GM23338 (cell line): Measurements from ENCODE around the gene KRIT1. TPM values are rescaled to one million over a fixed set of nuclear protein-coding genes. Genes with fewer than 3 reads are reported as not detected.

ENCODE experiments used
- ATAC-seq: fragments of 200-7000 bp; cut with Tn5 transposase; 3 replicates; pipeline ENCODE4 v1.9.1; 2020
- DNase-seq: peaks from one replicate; pipeline ENCODE4 v3.0.0-alpha.2; 2015; ENCODE audit warnings: low spot score
- H2AFZ ChIP-seq: fragments of 200-600 bp; sonication (generic); 2 replicates; pipeline ENCODE4 v1.8.0; 2016; ENCODE audit warnings: antibody characterized with exemption, mild to moderate bottlenecking, moderate library complexity
- H3F3A ChIP-seq: fragments of 200-600 bp; sonication (generic); replicated peaks from 2 replicates; pipeline ENCODE4 v1.8.0; 2017; ENCODE audit warnings: antibody characterized with exemption, mixed run types, low read depth
- H3K27ac ChIP-seq: fragments of 200-600 bp; sonication (generic); 2 replicates; pipeline ENCODE4 v1.6.1; 2016; ENCODE audit warnings: low read depth
- H3K27me3 ChIP-seq: fragments of 200-600 bp; sonication (generic); 2 replicates; pipeline ENCODE4 v1.8.0; 2016; ENCODE audit warnings: mild to moderate bottlenecking, mixed run types, moderate library complexity; ENCODE audit not compliant: insufficient read depth
- H3K36me3 ChIP-seq: fragments of 200-600 bp; sonication (generic); 2 replicates; pipeline ENCODE4 v1.8.0; 2016; ENCODE audit warnings: mild to moderate bottlenecking; ENCODE audit not compliant: insufficient read depth
- H3K4me1 ChIP-seq: fragments of 200-600 bp; sonication (generic); 2 replicates; pipeline ENCODE4 v1.8.0; 2016; ENCODE audit warnings: mild to moderate bottlenecking, moderate library complexity; ENCODE audit not compliant: insufficient read depth
- H3K4me2 ChIP-seq: fragments of 200-600 bp; sonication (generic); 2 replicates; pipeline ENCODE4 v1.7.1; 2017; ENCODE audit warnings: mixed run types
- H3K4me3 ChIP-seq: fragments of 200-600 bp; sonication (generic); 2 replicates; pipeline ENCODE4 v1.6.1; 2016; ENCODE audit warnings: mixed run types
- H3K79me2 ChIP-seq: fragments of 200-600 bp; sonication (generic); replicated peaks from 2 replicates; pipeline ENCODE4 v1.8.0; 2017; ENCODE audit warnings: mild to moderate bottlenecking; ENCODE audit not compliant: insufficient read depth
- H3K9me2 ChIP-seq: fragments of 200-600 bp; sonication (generic); 2 replicates; pipeline ENCODE4 v1.8.0; 2017; ENCODE audit not compliant: insufficient read depth
- H4K20me1 ChIP-seq: fragments of 200-600 bp; sonication (generic); replicated peaks from 2 replicates; pipeline ENCODE4 v1.8.0; 2017; ENCODE audit warnings: mild to moderate bottlenecking; ENCODE audit not compliant: insufficient read depth
- H3K27ac Mint-ChIP-seq: 2 replicates; pipeline ENCODE4 v1.8.0; 2020; ENCODE audit warnings: inconsistent platforms, mild to moderate bottlenecking, moderate library complexity, mixed read lengths
- H3K27me3 Mint-ChIP-seq: 3 replicates; pipeline ENCODE4 v1.8.0; 2022; ENCODE audit warnings: low read depth, mild to moderate bottlenecking, moderate library complexity, mixed read lengths, inconsistent platforms; ENCODE audit not compliant: insufficient read depth, poor library complexity
- H3K36me3 Mint-ChIP-seq: 3 replicates; pipeline ENCODE4 v1.8.0; 2021; ENCODE audit warnings: low read depth, mild to moderate bottlenecking, inconsistent platforms, moderate library complexity, mixed read lengths
- H3K4me1 Mint-ChIP-seq: 3 replicates; pipeline ENCODE4 v1.8.0; 2020; ENCODE audit warnings: mild to moderate bottlenecking, inconsistent platforms, mixed read lengths
- H3K4me3 Mint-ChIP-seq: 3 replicates; pipeline ENCODE4 v1.8.0; 2021; ENCODE audit warnings: moderate library complexity, mild to moderate bottlenecking, inconsistent platforms, mixed read lengths
- H3K9me3 Mint-ChIP-seq: 3 replicates; pipeline ENCODE4 v1.8.0; 2020; ENCODE audit warnings: moderate library complexity, mild to moderate bottlenecking, inconsistent platforms, mixed read lengths
- CREB1 ChIP-seq: fragments of 250-450 bp; sonication (Bioruptor Pico); IDR thresholded peaks from 2 replicates; pipeline ENCODE4 v1.5.0; 2020; ENCODE audit warnings: low read depth, mild to moderate bottlenecking, moderate library complexity
- CTCF ChIP-seq, 2 experiments: fragments of 200-600 bp in 1 of 2; sonication (generic) in 1 of 2; conservative IDR thresholded peaks; 2 replicates each; pipeline versions ENCODE4 v1.5.1 to v1.6.1; 2016 to 2017; ENCODE audit warnings: antibody characterized with exemption in 2 of 2, low read depth in 2 of 2, mild to moderate bottlenecking in 2 of 2, moderate library complexity in 1 of 2
- ETS1 ChIP-seq: IDR thresholded peaks from 2 replicates; pipeline ENCODE4 v1.6.1; 2016; ENCODE audit warnings: antibody characterized with exemption
- EZH2 ChIP-seq: fragments of 200-600 bp; sonication (generic); IDR thresholded peaks from one replicate; pipeline ENCODE4 v1.8.0; 2017; ENCODE audit warnings: antibody characterized with exemption, mild to moderate bottlenecking, low read depth; ENCODE audit not compliant: unreplicated experiment
- EZH2phosphoT487 ChIP-seq: fragments of 200-600 bp; sonication (generic); IDR thresholded peaks from one replicate; pipeline ENCODE4 v1.8.1; 2018; ENCODE audit warnings: antibody characterized with exemption; ENCODE audit not compliant: unreplicated experiment
- JUNB ChIP-seq: IDR thresholded peaks from one replicate; pipeline ENCODE4 v1.6.1; 2016; ENCODE audit warnings: antibody characterized with exemption; ENCODE audit not compliant: unreplicated experiment
- NANOG ChIP-seq: IDR thresholded peaks from 2 replicates; pipeline ENCODE4 v1.6.1; 2016; ENCODE audit warnings: antibody characterized with exemption, borderline replicate concordance
- POLR2AphosphoS5 ChIP-seq: IDR thresholded peaks from 2 replicates; pipeline ENCODE4 v1.6.1; 2016; ENCODE audit warnings: antibody characterized with exemption, low read depth
- REST ChIP-seq: IDR thresholded peaks from one replicate; pipeline ENCODE4 v1.6.1; 2018; ENCODE audit warnings: antibody characterized with exemption; ENCODE audit not compliant: unreplicated experiment
- STAT1 ChIP-seq: IDR thresholded peaks from one replicate; pipeline ENCODE4 v1.6.1; 2016; ENCODE audit warnings: antibody characterized with exemption; ENCODE audit not compliant: unreplicated experiment
- ZNF114 ChIP-seq: fragments of 250-450 bp; sonication (Bioruptor Pico); IDR thresholded peaks from 2 replicates; pipeline ENCODE4 v1.5.0; 2020; ENCODE audit warnings: mild to moderate bottlenecking, moderate library complexity
- ZNF331 ChIP-seq: fragments of 250-450 bp; sonication (Bioruptor Pico); IDR thresholded peaks from 2 replicates; pipeline ENCODE4 v1.5.0; 2020; ENCODE audit warnings: low read depth, mild to moderate bottlenecking, moderate library complexity
- ZNF462 ChIP-seq: fragments of 250-450 bp; sonication (Bioruptor Pico); IDR thresholded peaks from 2 replicates; pipeline ENCODE4 v1.5.0; 2020; ENCODE audit warnings: mild to moderate bottlenecking, moderate library complexity
- polyA plus RNA-seq: library from polyadenylated mRNA; unstranded; fragments of >200 nt; fragmentation: Nextera tagmentation; extraction: Ambion mirVana; gene quantifications from 2 replicates; pipeline ENCODE4 v1.2.1, GENCODE V29; 2016
- total RNA-seq: library from RNA; depleted of rRNA; stranded (reverse); fragments of >200 nt; shearing (Covaris generic); gene quantifications from 2 replicates; pipeline ENCODE4 v1.2.3, GENCODE V29; 2014

Gene KRIT1
- total and polyA plus RNA-seq, 2 experiments from 2014 or later, result 51.2 to 54.3 TPM

GRCh38 chr7:92155108-92155739 lies 90.5 kb downstream of the KRIT1 start:
- ATAC-seq (no peak), DNase-seq (no peak)
- Histone ChIP-seq H3K9me2 (no peaks in the 10 kb centered on the region), H3K27ac (no peak overlapping the region), H2AFZ (no peak overlapping the region; the same call in 1 of the 2 replicates), H3F3A (no peaks in the 10 kb centered on the region), H4K20me1 (no peaks in the 10 kb centered on the region), H3K4me3 (no peak overlapping the region), H3K36me3 (no peaks in the 10 kb centered on the region), H3K4me1 (no peaks in the 10 kb centered on the region), H3K27me3 (no peaks in the 10 kb centered on the region), H3K79me2 (no peaks in the 10 kb centered on the region), H3K4me2 (no peak overlapping the region)
- H3K27ac Mint-ChIP-seq, result no peak overlapping the region
- peaks cover 2% of the 10 kb centered on the region for H3K27me3 Mint-ChIP-seq
- no peak overlapping the region for H3K4me3 Mint-ChIP-seq
- no peak for TF ChIP-seq ZNF331 (CRISPR knock-in tag)
- no peak for TF ChIP-seq ZNF114 (CRISPR knock-in tag)
- no peak for TF ChIP-seq CTCF (conservative IDR thresholded peaks at IDR 0.05; ENCODE audit: low read depth in 2 of 2)
- no peak for TF ChIP-seq STAT1
- no peak for TF ChIP-seq CREB1
- TF ChIP-seq POLR2AphosphoS5, result no peak
- no peak for TF ChIP-seq ZNF462 (CRISPR knock-in tag)
- no peak for TF ChIP-seq EZH2phosphoT487
- no peak for TF ChIP-seq EZH2
- TF ChIP-seq JUNB, result no peak
- no peak for TF ChIP-seq NANOG
- TF ChIP-seq ETS1, result no peak
- no peak for TF ChIP-seq REST
- H3K4me1 Mint-ChIP-seq, result no peaks in the 10 kb centered on the region
- H3K36me3 Mint-ChIP-seq, result no peaks in the 10 kb centered on the region
- H3K9me3 Mint-ChIP-seq, result no peaks in the 10 kb centered on the region
